HG03442 (cell line): ENCODE measurements around the gene CELF5.
"Not testable (repeated sequence)": the region's sequence is repeated elsewhere in the genome, so short reads cannot be mapped to it uniquely, and the experiment has no call there.

ENCODE experiments used
- ATAC-seq: cut with Tn5 transposase; IDR thresholded peaks from one replicate; pipeline ENCODE4 v1.9.1; 2021; ENCODE audit warnings: mild to moderate bottlenecking, moderate library complexity; ENCODE audit not compliant: unreplicated experiment

CELF5 gene

DNA sequence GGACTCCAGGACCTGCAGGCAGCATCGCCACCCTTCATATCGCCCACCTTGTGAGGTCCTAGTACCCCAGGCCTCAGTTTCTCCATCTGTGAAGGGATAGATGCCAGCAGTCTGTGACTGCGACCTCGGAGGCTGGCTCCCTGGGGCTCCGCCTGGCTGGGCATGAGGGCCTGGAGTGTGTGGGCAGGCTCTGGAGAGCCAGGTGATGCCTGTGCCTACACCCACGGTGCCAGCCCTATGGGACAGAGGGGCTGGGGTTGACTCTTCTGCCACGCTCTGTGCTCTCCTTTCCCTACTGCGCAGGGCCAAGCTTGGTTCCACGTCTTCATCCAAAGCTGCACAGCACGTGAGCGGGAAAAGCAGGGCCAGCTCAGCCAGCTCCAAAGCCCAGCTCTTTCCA is 115.9 kb downstream of the CELF5 start:
- no peak for ATAC-seq

DNA sequence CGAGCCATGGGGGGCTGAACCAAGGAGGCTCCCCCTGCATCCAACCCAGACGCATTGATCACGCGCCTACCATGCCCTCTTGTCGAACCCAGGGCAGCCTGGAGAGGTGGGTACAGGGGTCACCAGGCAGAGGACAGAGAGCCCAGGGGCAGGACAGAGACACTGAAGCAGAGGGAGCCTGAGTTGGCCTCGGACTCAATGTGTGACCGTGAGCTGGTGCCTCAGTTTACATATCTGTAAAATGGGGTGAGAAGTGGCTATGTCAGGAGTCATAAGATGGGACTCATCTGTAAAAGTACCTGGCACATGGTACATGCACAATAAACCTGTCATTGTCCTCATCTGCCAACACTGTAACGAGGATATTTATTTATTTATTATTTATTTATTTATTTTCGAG is 117.8 kb downstream of the CELF5 start:
- ATAC-seq = no peak

DNA sequence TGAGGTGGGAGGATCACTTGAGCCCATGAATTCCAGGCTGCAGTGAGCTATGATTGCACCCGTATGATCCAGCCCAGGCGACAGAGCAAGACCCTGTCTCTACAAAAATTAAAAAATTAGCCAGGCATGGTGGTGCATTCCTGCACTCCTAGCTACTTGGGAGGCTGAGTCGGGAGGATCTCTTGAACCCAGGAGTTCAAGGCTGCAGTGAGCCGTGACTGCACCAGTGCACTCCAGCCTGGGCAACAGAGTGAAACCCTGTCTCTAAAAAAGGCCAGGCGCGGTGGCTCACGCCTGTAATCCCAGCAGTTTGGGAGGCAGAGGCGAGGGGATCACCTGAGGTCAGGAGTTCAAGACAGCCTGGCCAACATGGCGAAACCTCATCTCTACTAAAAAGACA is 118.5 kb downstream of the CELF5 start:
- ATAC-seq = not testable (repeated sequence)

DNA sequence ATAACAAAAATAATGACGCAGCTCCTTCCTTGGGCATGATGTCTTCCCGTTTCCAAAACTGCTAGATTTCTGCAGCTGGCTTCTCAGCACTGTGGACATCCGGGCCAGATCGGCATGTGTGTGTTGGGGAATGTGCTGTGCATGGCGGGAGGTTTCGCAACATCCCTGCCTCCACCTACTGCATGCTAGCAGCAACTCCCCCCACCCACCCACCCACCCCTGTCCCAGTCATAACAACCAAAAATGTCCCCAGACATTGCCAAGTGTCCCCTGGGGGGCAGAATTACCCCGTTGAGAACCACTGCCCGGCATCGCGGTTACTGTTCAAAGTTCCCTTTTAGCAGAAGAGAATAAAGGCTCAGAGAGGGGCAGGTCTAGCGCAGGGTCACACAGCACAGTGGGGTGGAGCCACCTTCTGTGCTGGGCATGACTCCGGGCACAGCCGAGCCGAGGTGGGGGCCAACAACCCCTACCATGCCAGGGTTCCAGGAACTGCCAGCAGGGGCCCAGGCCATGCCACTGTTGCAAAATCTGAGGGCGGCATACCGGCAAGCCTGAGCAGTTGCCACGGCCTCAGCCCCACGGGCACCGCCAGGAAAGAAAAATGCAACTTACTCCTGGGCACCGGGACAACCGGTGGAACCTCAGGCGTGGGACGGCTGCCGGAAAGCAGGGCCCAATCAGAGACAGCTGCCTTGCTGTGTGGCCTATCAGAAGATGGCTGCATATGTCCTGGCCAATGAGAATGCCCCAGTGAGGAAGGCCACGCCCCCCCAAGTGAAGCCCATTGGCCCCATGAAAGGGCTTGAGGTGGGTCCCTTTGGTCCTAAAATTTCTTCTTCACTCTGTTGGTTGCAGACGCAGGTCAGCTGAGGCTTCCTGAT is 119.4 kb downstream of the CELF5 start:
- no peak for ATAC-seq

DNA sequence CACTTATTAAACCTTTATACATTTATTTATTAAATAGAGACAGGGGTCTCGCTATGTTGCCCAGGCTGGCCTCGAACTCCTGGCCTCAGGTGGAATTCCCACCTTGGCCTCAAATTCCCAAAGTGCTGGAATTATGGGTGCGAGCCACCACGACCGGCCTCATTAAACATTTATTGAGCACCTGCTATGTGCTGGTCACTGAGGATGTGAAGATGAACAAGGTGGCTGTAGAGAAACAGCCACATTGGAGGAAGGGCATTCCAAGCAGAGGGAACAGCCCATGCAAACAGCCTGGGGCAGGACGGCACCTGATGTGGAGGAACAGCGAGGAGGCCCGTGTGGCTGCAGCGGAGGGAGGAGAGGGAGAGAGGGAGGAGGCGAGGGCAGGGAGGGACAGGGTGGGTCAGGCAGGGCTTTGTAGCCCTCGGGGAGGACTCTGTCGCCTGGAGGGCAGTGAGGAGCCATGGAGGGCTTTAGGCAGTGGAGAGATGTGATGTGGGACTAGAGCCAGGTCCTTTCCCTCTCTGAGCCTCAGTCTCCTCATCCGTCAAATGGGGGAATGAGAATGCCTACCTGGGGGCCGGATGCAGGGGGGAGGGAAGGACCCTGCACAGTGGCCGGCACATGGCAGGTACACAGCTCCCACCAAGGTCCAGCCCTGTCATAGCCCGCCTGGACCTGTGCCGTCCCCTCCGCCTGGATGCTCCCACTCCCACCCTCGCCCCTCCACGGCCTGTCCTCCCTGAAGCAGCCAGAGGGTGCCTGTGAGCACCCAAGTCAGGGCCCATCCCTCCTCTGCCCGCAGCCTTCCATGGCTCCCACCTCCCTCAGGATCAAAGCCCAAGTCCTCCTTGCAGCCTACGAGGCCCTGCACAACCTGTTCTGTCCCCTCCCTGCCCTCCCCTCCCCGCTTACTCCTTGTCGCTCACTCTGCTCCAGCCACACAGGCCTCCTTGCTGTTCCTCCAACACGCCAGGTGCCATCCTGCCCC is 120.4 kb downstream of the CELF5 start:
- no peak for ATAC-seq

DNA sequence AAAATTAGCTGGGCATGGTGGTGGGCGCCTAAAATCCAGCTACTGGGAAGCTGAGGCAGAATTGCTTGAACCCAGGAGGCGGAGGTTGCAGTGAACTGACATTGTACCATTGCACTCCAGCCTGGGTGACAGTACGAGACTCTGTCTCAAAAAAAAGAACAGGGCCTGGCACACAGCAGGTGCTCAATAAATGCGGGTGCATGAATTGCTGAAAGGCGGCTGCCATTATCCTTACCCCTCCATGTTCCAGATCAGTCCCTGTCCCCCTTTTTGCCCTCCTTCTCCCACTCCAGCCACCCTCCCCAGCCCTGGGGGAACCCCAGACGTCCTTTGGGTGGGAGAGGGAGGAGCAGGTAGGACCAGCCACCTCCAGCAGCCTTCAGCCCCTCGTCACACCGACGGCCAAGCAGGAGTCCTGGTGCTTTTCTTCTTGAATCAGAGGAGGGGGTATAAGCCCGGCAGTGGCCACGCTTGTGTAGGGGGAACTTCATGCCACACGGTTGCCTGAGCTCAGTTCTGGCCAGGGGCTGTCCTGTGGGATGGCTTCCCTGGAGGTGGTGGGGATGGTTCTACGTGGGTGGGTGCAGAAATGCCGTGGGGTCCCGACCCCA is 121.5 kb downstream of the CELF5 start:
- no peak for ATAC-seq
